Measurements from ENCODE around the gene CFAP99.
"Not testable (repeated sequence)": the region's sequence is repeated elsewhere in the genome, so short reads cannot be mapped to it uniquely, and the experiment has no call there.

Gene CFAP99

GRCh38 chr4:2412885-2413716, 5.7 kb upstream of the CFAP99 start:
- peak; percentile 97 for DNase-seq

GRCh38 chr4:2413821-2414610, 4.7 kb upstream of the CFAP99 start:
- peak; percentile 49 for DNase-seq

- DNase-seq = no peak
These were observed 3.5 kb upstream of the CFAP99 start for GRCh38 chr4:2415213-2415612.

- no peak for DNase-seq
These were observed 2.7 kb upstream of the CFAP99 start for GRCh38 chr4:2415881-2416563.

GRCh38 chr4:2416564-2417225, 2.1 kb upstream of the CFAP99 start:
- peak; percentile 49 for DNase-seq

GRCh38 chr4:2417226-2417764, 1.5 kb upstream of the CFAP99 start:
- DNase-seq = peak; percentile 10

GRCh38 chr4:2417765-2418649, 748 bp upstream of the CFAP99 start, which contains the start of gene ZFYVE28:
Gene ZFYVE28 (minus strand): TSS chr4:2418645. CDS start chr4:2418323, 322 bp downstream.
- no peak for DNase-seq

- DNase-seq = no peak
These were observed 1.1 kb downstream of the CFAP99 start for GRCh38 chr4:2419814-2420213.

- DNase-seq = no peak
These were observed 3.2 kb downstream of the CFAP99 start for GRCh38 chr4:2421928-2422327.

- no peak for DNase-seq
These were observed 4.3 kb downstream of the CFAP99 start for GRCh38 chr4:2423066-2423465.

GRCh38 chr4:2423695-2424094, 4.9 kb downstream of the CFAP99 start:
- no peak for DNase-seq

- no peak for DNase-seq
These were observed 5.8 kb downstream of the CFAP99 start for GRCh38 chr4:2424581-2424980.

- DNase-seq = no peak
These were observed 6.8 kb downstream of the CFAP99 start for GRCh38 chr4:2425386-2426068.

GRCh38 chr4:2426069-2426397, 7.3 kb downstream of the CFAP99 start:
- DNase-seq = no peak

GRCh38 chr4:2426711-2427275, 8.0 kb downstream of the CFAP99 start:
- DNase-seq = no peak

GRCh38 chr4:2427383-2428334, 8.9 kb downstream of the CFAP99 start:
- DNase-seq = no peak

GRCh38 chr4:2428496-2429213, 9.9 kb downstream of the CFAP99 start:
- no peak for DNase-seq

- DNase-seq = not testable (repeated sequence)
These were observed 11.4 kb downstream of the CFAP99 start for GRCh38 chr4:2429945-2430757.
